GM12864 (cell line): Measurements from ENCODE around the gene YIPF1.

Experiments
- DNase-seq: peaks from one replicate; pipeline ENCODE4 v3.0.0-alpha.2; 2011; ENCODE audit warnings: low read depth
- H3K4me3 ChIP-seq: 2 replicates; pipeline ENCODE4 v1.5.1; 2011; ENCODE audit warnings: mild to moderate bottlenecking, low read depth, low read length, control low read depth
- TF ChIP-seq, protein P1 (sequence below): IDR thresholded peaks from 2 replicates; pipeline ENCODE4 v1.5.1; 2011; ENCODE audit warnings: low read depth, mild to moderate bottlenecking, moderate library complexity, low read length, control low read depth, inconsistent platforms; ENCODE audit errors: missing control alignments

YIPF1 gene

DNA sequence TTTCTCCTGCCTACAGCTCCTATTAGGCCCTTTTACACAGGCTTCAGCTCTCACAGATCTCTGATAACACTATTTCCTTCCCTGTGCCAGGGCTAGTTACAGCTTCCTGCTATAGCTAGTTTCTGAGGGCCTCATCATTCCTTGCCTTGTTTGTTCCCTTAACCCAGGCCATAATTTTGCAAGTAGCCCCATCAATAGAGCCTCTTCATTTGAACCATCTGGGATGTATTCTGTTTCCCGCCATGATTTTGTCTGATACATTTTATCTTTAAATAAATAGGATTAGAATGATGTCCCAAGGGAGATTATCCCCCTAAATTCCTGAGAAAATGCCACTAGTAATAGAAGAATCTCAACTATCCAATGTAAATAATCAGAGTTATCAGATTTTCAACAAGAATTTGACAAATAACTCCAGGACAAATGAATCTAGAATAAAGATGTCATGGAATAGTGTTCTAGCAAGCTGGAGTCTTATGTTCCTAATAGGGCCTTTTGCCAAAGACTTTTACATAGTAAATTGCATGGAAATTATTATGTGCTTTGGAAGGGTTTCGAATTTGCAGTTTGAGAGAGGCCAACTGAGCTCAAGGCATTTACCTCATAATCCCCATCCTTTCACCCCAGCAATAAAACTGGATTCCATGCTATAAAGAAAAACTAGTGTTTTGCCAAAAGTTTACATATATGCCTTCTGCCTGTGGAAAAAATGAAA lies 39.8 kb upstream of the YIPF1 start:
- no peak overlapping the region for H3K4me3 ChIP-seq
- TF ChIP-seq, protein P1, sequence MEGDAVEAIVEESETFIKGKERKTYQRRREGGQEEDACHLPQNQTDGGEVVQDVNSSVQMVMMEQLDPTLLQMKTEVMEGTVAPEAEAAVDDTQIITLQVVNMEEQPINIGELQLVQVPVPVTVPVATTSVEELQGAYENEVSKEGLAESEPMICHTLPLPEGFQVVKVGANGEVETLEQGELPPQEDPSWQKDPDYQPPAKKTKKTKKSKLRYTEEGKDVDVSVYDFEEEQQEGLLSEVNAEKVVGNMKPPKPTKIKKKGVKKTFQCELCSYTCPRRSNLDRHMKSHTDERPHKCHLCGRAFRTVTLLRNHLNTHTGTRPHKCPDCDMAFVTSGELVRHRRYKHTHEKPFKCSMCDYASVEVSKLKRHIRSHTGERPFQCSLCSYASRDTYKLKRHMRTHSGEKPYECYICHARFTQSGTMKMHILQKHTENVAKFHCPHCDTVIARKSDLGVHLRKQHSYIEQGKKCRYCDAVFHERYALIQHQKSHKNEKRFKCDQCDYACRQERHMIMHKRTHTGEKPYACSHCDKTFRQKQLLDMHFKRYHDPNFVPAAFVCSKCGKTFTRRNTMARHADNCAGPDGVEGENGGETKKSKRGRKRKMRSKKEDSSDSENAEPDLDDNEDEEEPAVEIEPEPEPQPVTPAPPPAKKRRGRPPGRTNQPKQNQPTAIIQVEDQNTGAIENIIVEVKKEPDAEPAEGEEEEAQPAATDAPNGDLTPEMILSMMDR, result no peak
- no peak for DNase-seq

DNA sequence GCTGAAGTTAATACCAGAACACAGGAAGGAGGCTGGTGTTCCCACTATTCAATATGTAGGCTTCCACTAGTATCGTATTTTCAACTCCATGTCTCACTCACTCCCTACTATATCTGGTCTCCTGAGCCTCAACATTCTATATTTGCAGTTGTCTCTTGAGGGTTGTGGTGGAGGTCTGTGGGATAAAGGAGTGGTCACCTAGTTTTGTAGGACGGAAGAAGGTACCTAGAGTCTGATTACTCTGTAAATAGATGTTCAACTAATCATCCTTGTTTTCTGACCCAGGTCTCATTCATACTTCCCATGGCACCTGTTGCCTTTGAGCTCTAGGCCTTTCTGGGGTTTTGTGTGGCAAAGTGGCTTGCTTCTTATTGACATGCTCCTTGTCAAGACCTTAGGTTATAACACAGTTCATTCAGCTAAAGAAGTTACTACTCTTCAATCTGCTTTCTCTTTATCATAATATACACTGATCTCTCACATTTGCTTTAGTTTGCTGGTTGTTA lies 37.8 kb upstream of the YIPF1 start:
- TF ChIP-seq, protein P1, result no peak
- no peak overlapping the region for H3K4me3 ChIP-seq
- no peak for DNase-seq

DNA sequence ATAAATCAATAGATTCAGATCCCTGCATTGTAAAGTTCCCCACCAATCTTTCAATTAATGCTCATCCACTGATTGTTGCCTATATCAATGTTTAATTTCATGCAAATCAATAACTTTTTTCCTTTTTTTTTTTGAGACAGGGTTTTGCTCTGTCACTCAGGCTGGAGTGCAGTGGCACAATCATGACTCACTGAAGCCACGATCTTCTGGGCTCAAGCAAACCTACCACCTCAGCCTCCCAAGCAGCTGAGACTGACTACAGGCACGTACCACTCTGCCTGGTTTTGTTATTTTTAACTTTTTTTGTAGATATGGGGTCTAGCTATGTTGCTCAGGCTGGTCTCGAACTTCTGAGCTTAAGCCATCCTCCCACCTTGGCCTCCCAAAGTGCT lies 30.1 kb upstream of the YIPF1 start:
- DNase-seq, result no peak
- TF ChIP-seq, protein P1, result no peak
- H3K4me3 ChIP-seq, result no peak overlapping the region

DNA sequence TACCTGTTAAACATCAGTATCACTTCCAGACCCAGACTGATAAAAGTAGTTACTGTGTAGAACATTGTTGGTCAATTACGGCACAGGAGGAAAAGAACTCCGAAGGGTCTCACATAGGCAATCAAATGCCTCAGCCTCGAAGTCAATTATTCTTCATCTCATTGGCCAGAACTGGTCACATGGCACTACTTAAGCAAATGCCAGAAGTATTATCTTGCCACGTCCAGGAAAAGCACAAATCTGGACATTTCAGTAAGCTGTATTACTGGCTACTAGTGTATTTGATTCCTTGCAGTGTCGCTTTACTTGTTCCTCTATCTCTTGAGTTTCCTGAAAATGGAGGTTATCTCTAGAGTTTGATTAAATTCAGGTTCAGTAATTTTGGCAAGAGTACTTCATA lies 28.7 kb upstream of the YIPF1 start:
- TF ChIP-seq, protein P1, result no peak
- no peak overlapping the region for H3K4me3 ChIP-seq
- DNase-seq, result no peak

DNA sequence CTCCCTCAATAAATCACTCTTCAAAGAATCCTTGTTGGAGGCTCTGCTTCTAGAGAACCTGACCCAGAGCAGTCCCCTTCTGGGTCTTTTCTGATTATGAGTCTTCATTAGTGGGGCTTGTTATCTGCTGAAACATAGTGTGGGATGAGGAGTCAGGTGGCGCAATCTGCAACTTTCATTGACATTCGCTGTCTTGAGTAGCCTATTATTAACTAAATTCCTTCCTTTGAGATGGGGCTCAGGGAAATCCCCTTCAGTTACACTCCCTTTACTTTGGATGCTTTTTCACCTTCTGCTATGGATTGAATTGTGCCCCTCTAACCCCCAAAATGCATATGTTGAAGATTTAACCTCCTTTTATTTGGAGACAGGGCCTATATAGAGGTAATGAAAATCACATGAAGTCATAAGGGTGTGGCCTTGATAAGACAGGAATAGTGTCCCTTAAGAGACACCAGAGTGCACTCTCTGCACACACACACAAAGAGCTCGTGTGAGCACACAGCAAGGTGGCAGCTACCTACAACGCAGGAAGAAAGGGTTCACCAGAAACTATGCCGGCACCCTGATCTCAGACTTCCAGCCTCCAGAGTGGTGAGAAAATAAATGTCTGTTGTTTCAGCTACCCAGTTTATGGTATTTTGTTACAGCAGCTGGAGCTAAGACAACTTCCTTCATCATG lies 23.9 kb upstream of the YIPF1 start:
- no peak overlapping the region for H3K4me3 ChIP-seq
- no peak for DNase-seq
- TF ChIP-seq, protein P1, result no peak

DNA sequence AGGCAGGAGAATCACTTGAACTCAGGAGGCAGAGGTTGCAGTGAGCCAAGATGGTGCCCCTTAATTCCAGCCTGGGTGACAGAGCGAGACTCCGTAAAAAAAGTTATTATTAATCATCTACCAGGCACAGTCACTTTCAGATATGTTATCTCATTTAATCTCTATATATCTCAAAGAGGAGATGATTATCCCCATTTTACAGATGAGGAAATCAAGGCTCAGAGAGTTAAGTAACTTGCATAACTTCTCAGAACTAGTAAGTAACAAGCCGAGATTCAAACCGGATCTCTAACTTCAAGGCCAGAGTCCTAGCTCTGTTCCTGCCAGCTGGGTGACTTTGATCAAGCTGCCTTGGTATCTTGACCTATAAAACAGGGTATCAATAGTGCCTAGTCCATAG lies 21.8 kb upstream of the YIPF1 start:
- H3K4me3 ChIP-seq, result no peak overlapping the region
- no peak for DNase-seq
- TF ChIP-seq, protein P1, result no peak
